Measurements from ENCODE around the gene SORCS2.

The SORCS2 gene

DNA sequence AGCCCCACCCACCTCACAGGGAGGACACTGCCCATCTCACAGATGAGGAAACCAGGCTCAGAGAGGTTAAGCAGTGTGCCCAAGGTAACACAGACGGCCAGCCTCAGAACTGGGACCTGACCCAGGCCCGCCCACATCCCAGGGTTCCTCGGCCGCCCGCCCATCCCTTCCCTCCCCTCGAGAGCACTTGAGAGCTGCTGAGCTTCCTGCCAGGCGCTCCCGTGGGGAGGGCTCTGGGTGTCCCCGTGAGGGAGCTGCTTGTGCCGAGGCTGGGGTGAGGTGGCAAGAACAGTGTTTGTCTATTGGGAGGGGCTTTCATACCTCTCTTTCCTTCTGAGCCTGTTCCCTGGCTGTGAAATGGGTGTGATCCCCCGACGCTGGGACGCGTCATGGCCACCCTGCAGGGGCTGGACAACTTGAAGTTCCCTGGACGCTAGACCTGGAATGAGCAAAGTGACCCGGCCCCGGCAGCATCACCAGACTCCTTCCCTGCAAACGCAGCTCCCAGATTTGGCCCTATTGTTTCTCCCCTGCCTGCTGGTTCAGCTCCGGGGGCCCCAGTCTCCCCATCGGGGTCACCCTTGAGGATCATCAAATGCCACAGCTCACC lies 542.4 kb downstream of the SORCS2 start:
- no peak for TF ChIP-seq CTCF (IDR thresholded peaks at IDR 0.05; ENCODE audit: insufficient read depth, low read length, missing control alignments)
- CTCF ChIA-PET = interaction anchor here (1.2 kb wide), 1 partner anchor 15 kb away, joined by 4 read pairs; no protein-coding TSS in a partner anchor
- H3K4me3 ChIP-seq (ENCODE audit: low read depth, low read length) = no peak overlapping the region
- no peak for DNase-seq (ENCODE audit: low read depth, low spot score)
- POLR2A ChIA-PET = no interaction called here

GRCh38 chr4:7735395-7735794 lies 543.1 kb downstream of the SORCS2 start:
- DNase-seq (ENCODE audit: low read depth, low spot score) = no peak
- H3K4me3 ChIP-seq (ENCODE audit: low read depth, low read length) = no peak overlapping the region
- ChIA-PET POLR2A (no interaction called here), CTCF (interaction anchor here (1.1 to 1.5 kb wide), 3 partner anchors 15 to 540 kb away, joined by 3 to 4 read pairs (median 3); no protein-coding TSS in a partner anchor)
- no peak for TF ChIP-seq CTCF (IDR thresholded peaks at IDR 0.05; ENCODE audit: insufficient read depth, low read length, missing control alignments)

- DNase-seq (ENCODE audit: low read depth, low spot score) = no peak
- no peak for TF ChIP-seq CTCF (IDR thresholded peaks at IDR 0.05; ENCODE audit: insufficient read depth, low read length, missing control alignments)
- CTCF ChIA-PET = interaction anchor here (1.1 to 1.5 kb wide), 2 partner anchors 252 to 541 kb away, joined by 3 read pairs; no protein-coding TSS in a partner anchor
- POLR2A ChIA-PET = no interaction called here
- no peak overlapping the region for H3K4me3 ChIP-seq (ENCODE audit: low read depth, low read length)
Observed at GRCh38 chr4:7735961-7736360, 543.6 kb downstream of the SORCS2 start.

- H3K4me3 ChIP-seq (ENCODE audit: low read depth, low read length) = no peak overlapping the region
- DNase-seq (ENCODE audit: low read depth, low spot score) = no peak
- CTCF ChIA-PET = interaction anchor here (1.1 to 1.5 kb wide), 2 partner anchors 251 to 541 kb away, joined by 3 read pairs; no protein-coding TSS in a partner anchor
- POLR2A ChIA-PET = no interaction called here
- TF ChIP-seq CTCF (IDR thresholded peaks at IDR 0.05; ENCODE audit: insufficient read depth, low read length, missing control alignments) = no peak
Observed at GRCh38 chr4:7736436-7737267, 544.3 kb downstream of the SORCS2 start.

GRCh38 chr4:7737268-7737645 lies 544.9 kb downstream of the SORCS2 start:
- CTCF ChIA-PET = no interaction called here
- TF ChIP-seq CTCF (IDR thresholded peaks at IDR 0.05; ENCODE audit: insufficient read depth, low read length, missing control alignments) = no peak
- POLR2A ChIA-PET = no interaction called here
- H3K4me3 ChIP-seq (ENCODE audit: low read depth, low read length) = no peak overlapping the region
- DNase-seq (ENCODE audit: low read depth, low spot score) = no peak

DNA sequence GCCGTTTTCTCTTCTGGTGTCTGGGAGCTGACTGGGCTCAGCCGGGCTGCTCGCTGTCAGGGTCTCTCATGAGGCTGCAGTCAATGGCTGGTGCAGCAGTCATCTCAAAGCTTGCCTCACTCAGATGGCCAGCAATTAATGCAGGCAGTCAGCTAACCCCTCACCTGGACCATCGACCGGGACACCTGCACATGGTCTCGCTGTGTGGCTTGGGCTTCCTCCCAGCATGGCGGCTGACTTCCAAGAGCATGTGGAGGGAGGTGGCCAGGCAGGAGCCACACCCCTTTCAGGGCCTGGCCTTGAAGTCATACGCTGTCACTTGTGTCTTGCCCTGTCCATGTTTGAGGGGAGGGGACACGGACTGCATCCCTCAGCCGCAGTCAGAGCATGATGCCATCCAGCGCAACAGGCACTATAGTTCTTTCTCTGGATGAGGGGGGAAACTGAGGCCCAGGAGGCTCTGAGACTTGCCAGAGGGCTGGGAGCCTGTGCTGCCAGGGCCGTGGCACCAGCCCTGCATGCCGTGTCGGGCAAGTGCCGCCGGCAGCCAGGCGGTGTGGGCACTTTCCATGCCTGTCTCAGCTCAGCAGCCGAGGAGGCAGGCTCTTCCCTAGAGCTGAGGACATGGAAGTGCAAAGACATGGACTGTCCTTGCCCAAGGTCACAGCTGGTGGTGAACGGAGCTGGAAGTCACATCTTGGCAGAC lies 545.6 kb downstream of the SORCS2 start:
- ChIA-PET POLR2A (no interaction called here), CTCF (no interaction called here)
- no peak for TF ChIP-seq CTCF (IDR thresholded peaks at IDR 0.05; ENCODE audit: insufficient read depth, low read length, missing control alignments)
- no peak for DNase-seq (ENCODE audit: low read depth, low spot score)
- no peak overlapping the region for H3K4me3 ChIP-seq (ENCODE audit: low read depth, low read length)
